ENCODE data around the gene NAV1.
A peak's percentile ranks its signal among the peaks of the same experiment; 100 is the strongest.

Gene NAV1

DNA sequence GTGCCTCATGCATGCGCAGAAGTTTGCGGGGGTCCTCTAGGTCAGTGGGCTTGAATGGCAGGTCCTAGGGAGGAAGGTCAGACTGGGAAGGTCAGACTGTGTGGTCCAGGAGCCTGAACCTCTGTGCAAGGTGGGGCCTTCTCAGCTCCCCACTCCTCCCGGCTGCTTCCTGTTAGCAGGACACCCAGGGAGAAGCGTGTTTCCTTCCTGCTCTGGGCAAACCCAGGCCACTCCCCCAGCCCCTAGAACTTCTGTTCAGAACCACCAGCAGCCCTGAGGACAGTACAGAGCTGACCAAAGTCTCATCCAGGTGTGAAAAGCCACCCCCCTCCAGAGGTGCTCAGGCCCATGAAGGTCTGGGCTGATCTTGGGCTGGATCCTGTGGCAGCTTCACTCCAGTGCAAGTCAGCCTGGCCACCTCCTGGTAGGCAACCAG is 29.9 kb downstream of the NAV1 start:
- Histone ChIP-seq H3K27ac (replicated peaks) (no peak overlapping the region), H3K4me3 (replicated peaks; ENCODE audit: insufficient read depth, low read length) (no peak overlapping the region), H3K27me3 (ENCODE audit: insufficient read depth, poor library complexity, severe bottlenecking) (no peaks in the 10 kb centered on the region)
- TF ChIP-seq, protein P1, sequence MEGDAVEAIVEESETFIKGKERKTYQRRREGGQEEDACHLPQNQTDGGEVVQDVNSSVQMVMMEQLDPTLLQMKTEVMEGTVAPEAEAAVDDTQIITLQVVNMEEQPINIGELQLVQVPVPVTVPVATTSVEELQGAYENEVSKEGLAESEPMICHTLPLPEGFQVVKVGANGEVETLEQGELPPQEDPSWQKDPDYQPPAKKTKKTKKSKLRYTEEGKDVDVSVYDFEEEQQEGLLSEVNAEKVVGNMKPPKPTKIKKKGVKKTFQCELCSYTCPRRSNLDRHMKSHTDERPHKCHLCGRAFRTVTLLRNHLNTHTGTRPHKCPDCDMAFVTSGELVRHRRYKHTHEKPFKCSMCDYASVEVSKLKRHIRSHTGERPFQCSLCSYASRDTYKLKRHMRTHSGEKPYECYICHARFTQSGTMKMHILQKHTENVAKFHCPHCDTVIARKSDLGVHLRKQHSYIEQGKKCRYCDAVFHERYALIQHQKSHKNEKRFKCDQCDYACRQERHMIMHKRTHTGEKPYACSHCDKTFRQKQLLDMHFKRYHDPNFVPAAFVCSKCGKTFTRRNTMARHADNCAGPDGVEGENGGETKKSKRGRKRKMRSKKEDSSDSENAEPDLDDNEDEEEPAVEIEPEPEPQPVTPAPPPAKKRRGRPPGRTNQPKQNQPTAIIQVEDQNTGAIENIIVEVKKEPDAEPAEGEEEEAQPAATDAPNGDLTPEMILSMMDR (IDR thresholded peaks at IDR 0.05; ENCODE audit: insufficient read depth, low read length), result no peak
- TF ChIP-seq, protein P2, sequence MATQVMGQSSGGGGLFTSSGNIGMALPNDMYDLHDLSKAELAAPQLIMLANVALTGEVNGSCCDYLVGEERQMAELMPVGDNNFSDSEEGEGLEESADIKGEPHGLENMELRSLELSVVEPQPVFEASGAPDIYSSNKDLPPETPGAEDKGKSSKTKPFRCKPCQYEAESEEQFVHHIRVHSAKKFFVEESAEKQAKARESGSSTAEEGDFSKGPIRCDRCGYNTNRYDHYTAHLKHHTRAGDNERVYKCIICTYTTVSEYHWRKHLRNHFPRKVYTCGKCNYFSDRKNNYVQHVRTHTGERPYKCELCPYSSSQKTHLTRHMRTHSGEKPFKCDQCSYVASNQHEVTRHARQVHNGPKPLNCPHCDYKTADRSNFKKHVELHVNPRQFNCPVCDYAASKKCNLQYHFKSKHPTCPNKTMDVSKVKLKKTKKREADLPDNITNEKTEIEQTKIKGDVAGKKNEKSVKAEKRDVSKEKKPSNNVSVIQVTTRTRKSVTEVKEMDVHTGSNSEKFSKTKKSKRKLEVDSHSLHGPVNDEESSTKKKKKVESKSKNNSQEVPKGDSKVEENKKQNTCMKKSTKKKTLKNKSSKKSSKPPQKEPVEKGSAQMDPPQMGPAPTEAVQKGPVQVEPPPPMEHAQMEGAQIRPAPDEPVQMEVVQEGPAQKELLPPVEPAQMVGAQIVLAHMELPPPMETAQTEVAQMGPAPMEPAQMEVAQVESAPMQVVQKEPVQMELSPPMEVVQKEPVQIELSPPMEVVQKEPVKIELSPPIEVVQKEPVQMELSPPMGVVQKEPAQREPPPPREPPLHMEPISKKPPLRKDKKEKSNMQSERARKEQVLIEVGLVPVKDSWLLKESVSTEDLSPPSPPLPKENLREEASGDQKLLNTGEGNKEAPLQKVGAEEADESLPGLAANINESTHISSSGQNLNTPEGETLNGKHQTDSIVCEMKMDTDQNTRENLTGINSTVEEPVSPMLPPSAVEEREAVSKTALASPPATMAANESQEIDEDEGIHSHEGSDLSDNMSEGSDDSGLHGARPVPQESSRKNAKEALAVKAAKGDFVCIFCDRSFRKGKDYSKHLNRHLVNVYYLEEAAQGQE (IDR thresholded peaks at IDR 0.05; ENCODE audit: insufficient replicate concordance, low read depth), result no peak
- no peak for TF ChIP-seq POLR2AphosphoS5 (IDR thresholded peaks at IDR 0.05; ENCODE audit: low read depth)
- TF ChIP-seq GABPA (IDR thresholded peaks at IDR 0.05; ENCODE audit: low read depth), result no peak
- TF ChIP-seq SPI1 (IDR thresholded peaks at IDR 0.05; ENCODE audit: borderline replicate concordance, low read depth), result no peak
- no peak for DNase-seq (ENCODE audit: low read depth in 1 of 2, low spot score in 1 of 2)

DNA sequence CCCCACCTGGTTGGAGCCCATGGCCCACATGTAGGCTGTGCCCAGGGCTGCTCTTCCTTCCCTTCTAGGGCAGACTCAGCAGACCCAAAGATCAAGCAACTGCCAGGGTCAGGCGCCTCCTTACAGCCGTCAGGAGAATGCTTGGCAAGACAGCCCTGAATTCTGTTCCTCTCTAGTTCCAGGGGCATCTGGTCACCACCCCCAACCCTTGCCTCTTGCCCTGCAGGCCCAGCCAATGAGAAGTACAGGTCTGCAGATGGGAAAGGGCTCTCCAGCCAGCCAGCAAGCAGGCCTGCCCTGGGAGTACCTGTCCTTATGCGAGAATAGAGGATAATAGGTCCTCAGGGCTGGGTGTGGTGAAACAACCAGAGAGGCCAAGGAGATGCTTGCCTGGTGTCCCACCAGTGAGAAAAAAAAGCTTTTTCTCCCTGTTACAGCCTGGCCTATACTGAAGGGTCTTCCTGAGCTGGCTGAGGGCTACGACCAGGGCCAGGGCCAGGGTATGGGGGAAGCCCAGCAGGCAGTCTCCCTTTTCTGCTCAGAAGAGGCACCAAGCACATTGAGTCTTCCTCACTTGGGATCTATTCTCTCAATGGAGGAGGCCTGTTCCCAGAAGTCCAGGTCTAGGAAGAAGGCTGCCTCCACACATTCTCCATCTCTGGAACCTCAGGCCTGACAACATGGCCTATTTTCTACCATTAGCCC is 31.4 kb downstream of the NAV1 start:
- no peaks in the 10 kb centered on the region for H3K27me3 ChIP-seq (ENCODE audit: insufficient read depth, poor library complexity, severe bottlenecking)
- TF ChIP-seq, protein P1 (IDR thresholded peaks at IDR 0.05; ENCODE audit: insufficient read depth, low read length), result no peak
- TF ChIP-seq SPI1 (IDR thresholded peaks at IDR 0.05; ENCODE audit: borderline replicate concordance, low read depth) (no peak), POLR2AphosphoS5 (IDR thresholded peaks at IDR 0.05; ENCODE audit: low read depth) (no peak), GABPA (IDR thresholded peaks at IDR 0.05; ENCODE audit: low read depth) (no peak)
- TF ChIP-seq, protein P2 (IDR thresholded peaks at IDR 0.05; ENCODE audit: insufficient replicate concordance, low read depth), result no peak
- DNase-seq (ENCODE audit: low read depth in 1 of 2, low spot score in 1 of 2), result no peak
- no peak overlapping the region for H3K27ac ChIP-seq (replicated peaks)
- no peak overlapping the region for H3K4me3 ChIP-seq (replicated peaks; ENCODE audit: insufficient read depth, low read length)

DNA sequence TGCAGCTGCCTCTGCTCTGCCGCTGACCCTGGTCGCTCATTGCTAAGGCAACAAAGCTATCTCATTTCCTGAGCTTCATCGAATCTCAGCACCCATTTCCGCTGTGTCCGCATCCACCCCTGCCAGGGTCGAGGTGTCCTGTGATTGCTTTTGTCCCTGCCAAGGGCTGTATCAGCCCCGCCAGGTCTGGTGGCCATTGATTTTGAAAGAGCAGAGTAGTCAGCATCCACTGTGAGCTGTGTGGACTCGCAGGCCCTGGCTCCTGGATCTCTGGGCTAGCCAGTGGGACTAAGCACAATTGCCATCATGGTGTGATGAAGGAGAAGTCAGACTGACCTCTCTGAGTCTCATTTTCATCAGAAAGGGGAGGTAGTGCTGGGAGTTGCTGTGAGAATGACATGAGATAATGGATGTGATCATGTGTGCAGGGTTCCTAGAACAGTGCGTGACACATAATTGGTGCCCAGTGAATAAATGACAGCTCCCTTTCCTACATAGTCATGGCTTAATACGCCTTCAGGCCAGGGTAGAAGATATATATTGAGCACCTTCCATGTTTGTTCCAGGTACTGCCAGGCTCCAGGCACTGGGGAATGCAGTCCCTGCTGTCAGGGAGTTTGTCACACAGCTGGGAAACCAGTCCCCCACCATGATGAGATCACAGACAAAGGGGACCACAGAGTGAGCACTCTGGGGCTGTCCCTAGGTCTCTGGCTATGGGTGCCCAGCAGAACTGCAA is 32.1 kb downstream of the NAV1 start:
- no peak for TF ChIP-seq GABPA (IDR thresholded peaks at IDR 0.05; ENCODE audit: low read depth)
- TF ChIP-seq, protein P2 (IDR thresholded peaks at IDR 0.05; ENCODE audit: insufficient replicate concordance, low read depth), result no peak
- no peak for TF ChIP-seq SPI1 (IDR thresholded peaks at IDR 0.05; ENCODE audit: borderline replicate concordance, low read depth)
- TF ChIP-seq, protein P1 (IDR thresholded peaks at IDR 0.05; ENCODE audit: insufficient read depth, low read length), result no peak
- TF ChIP-seq POLR2AphosphoS5 (IDR thresholded peaks at IDR 0.05; ENCODE audit: low read depth), result no peak
- peak in 1 of 2 experiments; percentile 15 for DNase-seq (ENCODE audit: low read depth in 1 of 2, low spot score in 1 of 2)
- Histone ChIP-seq H3K27me3 (ENCODE audit: insufficient read depth, poor library complexity, severe bottlenecking) (no peaks in the 10 kb centered on the region), H3K4me3 (replicated peaks; ENCODE audit: insufficient read depth, low read length) (no peak overlapping the region), H3K27ac (replicated peaks) (no peak overlapping the region)

All from HL-60 (cell line).